ENCODE measurements around the gene FUT6.

- TF ChIP-seq GATA2 (IDR thresholded peaks at IDR 0.05; ENCODE audit: low read depth, low read length) (no peak), GATA3 (IDR thresholded peaks at IDR 0.05; ENCODE audit: low read depth, low read length) (no peak)
Observed at GRCh38 chr19:5832527-5833216, 6.8 kb downstream of the FUT6 start.
